Gastroesophageal sphincter (tissue), 4 donors: Measurements from ENCODE around the gene ITPA. TPM values are rescaled to one million over a fixed set of nuclear protein-coding genes. Genes with fewer than 3 reads are reported as not detected.
A peak's percentile ranks its signal among the peaks of the same experiment; 100 is the strongest.

Experiments
- ATAC-seq: fragments of 150-250 bp; one replicate; pipeline ENCODE4 v1.9.1; 2016; ENCODE audit warnings: mild to moderate bottlenecking, moderate library complexity
- H3K27ac ChIP-seq, 4 donors: fragments of 200-600 bp; sonication (generic) in 3 of 4; 1 replicate in 3 of 4; 2 replicates in 1 of 4; pipeline ENCODE4 v1.5.1; 2016 to 2019
- H3K27me3 ChIP-seq: fragments of 200-600 bp; sonication (generic); one replicate; pipeline ENCODE4 v1.5.1; 2019
- H3K36me3 ChIP-seq, 2 donors: fragments of 200-600 bp; sonication (generic); one replicate each; pipeline ENCODE4 v1.5.1; 2019; ENCODE audit warnings: control low read depth in 1 of 2
- H3K4me1 ChIP-seq, 3 donors: fragments of 200-600 bp; sonication (generic); 1 replicate in 2 of 3; 2 replicates in 1 of 3; pipeline ENCODE4 v1.5.1; 2016 to 2019; ENCODE audit warnings: control low read depth in 2 of 3
- H3K4me3 ChIP-seq, 2 donors: fragments of 200-600 bp; sonication (generic); one replicate each; pipeline ENCODE4 v1.5.1; 2019; ENCODE audit warnings: mild to moderate bottlenecking in 1 of 2, moderate library complexity in 1 of 2
- H3K9me3 ChIP-seq, 3 donors: fragments of 200-600 bp; sonication (generic); one replicate each; pipeline ENCODE4 v1.5.1; 2017 to 2019; ENCODE audit warnings: control low read depth in 2 of 3
- EP300 ChIP-seq: sonication (generic); formaldehyde crosslinking; IDR thresholded peaks from one replicate; pipeline ENCODE4 v1.6.1; 2017; ENCODE audit warnings: antibody characterized with exemption, mild to moderate bottlenecking
- POLR2A ChIP-seq, 2 donors: fragments of 450-650 bp; IDR thresholded peaks; one replicate each; pipeline ENCODE4 v1.6.1; 2017; ENCODE audit warnings: antibody characterized with exemption in 2 of 2, mild to moderate bottlenecking in 2 of 2, moderate library complexity in 1 of 2
- POLR2AphosphoS5 ChIP-seq: sonication (generic); formaldehyde crosslinking; IDR thresholded peaks from one replicate; pipeline ENCODE4 v1.6.1; 2017; ENCODE audit warnings: antibody characterized with exemption
- WGBS, 2 donors: methylation state at CpG; one replicate each; pipeline ENCODE4 v1.1.5; 2018; ENCODE audit warnings: low coverage in 1 of 2; 5-methylcytosine and 5-hydroxymethylcytosine counted together
- total RNA-seq, 4 donors: library from RNA; depleted of rRNA; stranded (reverse); fragments of >200 nt; gene quantifications; one replicate each; pipeline ENCODE4 v1.1.0, GENCODE V29; 2016
- TF ChIP-seq, protein P1 (sequence below), 4 experiments: fragments of 200-600 bp in 2 of 4; fragments of 450-650 bp in 2 of 4; sonication (generic) in 1 of 4; IDR thresholded peaks; one replicate each; pipeline ENCODE4 v1.5.1; 2017 to 2019; ENCODE audit warnings: antibody characterized with exemption in 4 of 4, mild to moderate bottlenecking in 2 of 4, moderate library complexity in 2 of 4

ITPA gene
- 10 to 100 TPM; 23.5 to 26.8 (median 25.2) TPM for total RNA-seq

DNA sequence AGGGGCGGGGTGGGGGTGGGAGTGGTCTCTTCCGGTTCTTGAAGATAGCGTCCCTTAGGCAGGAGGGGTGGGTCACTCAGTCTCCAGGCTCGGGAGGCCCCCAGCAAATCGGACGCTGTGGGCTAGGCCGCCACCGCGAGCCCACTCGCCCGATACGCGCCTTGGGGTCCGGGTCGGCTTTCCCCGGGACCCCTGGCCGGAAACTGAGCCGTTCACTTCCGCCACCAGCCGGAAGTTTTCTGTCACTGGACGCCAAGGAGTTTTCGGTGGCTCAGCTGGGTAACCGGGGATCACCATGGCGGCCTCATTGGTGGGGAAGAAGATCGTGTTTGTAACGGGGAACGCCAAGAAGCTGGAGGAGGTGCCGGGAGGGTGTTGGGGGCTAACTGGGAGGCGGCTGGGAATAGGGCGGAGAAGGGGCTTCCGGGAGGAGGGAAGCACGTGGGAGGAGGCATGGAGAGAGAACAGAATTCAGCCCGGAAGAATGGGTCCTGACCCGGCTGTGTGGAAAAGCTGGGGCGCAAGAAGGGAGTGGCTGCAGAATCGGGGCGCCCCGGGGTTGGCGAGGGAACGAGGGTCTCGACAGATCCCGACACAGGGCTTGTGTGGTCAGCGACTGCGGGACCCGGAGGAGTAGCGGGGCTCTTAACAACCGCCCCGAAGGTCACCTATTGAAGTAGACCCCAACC lies at the start of gene ITPA:
ITPA (plus strand) TSS at position 242 of the 689 bp plus-strand sequence; CDS start at position 296, 54 bp downstream.
- peaks cover 0 to 29% (median 10%) of the 10 kb centered on the region in 3 donors for H3K4me1 ChIP-seq
- TF ChIP-seq, protein P1, sequence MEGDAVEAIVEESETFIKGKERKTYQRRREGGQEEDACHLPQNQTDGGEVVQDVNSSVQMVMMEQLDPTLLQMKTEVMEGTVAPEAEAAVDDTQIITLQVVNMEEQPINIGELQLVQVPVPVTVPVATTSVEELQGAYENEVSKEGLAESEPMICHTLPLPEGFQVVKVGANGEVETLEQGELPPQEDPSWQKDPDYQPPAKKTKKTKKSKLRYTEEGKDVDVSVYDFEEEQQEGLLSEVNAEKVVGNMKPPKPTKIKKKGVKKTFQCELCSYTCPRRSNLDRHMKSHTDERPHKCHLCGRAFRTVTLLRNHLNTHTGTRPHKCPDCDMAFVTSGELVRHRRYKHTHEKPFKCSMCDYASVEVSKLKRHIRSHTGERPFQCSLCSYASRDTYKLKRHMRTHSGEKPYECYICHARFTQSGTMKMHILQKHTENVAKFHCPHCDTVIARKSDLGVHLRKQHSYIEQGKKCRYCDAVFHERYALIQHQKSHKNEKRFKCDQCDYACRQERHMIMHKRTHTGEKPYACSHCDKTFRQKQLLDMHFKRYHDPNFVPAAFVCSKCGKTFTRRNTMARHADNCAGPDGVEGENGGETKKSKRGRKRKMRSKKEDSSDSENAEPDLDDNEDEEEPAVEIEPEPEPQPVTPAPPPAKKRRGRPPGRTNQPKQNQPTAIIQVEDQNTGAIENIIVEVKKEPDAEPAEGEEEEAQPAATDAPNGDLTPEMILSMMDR (IDR thresholded peaks at IDR 0.05): peak in 1 of 4 experiments; percentile 20
- TF ChIP-seq EP300: no peak
- H3K27ac ChIP-seq: peak within 1 kb of the TSS; percentile 31 to 87 (median 78)
- H3K9me3 ChIP-seq: no peaks in the 10 kb centered on the region
- 0 to 1% methylated on average over 10 to 20 of the region's 48 CpGs for WGBS, 2 donors
- peak; percentile 47 for ATAC-seq
- H3K36me3 ChIP-seq: peaks cover 0 to 14% of the 10 kb centered on the region in 2 donors
- peak within 1 kb of the TSS; percentile 89 to 93 for H3K4me3 ChIP-seq
- no peaks in the 10 kb centered on the region for H3K27me3 ChIP-seq

DNA sequence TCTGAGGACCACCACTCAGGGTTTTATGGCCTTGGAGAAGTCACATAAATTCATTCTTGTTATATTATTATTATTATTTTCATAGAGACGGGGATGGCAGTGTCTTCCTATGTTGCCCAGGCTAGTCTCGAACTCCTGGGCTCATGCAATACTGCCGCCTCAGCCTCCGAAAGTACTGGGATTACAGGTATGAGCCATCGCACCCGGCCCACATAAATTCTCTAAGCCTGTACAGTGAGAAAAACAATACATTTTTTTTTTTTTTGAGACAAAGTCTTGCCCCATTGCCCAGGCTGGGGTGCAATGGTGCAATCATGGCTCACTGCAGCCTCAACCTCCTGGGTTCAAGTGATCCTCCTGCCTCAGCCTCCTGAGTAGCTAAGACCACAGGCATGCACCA lies 48.9 kb upstream of the ITPA start:
- TF ChIP-seq, protein P1 (IDR thresholded peaks at IDR 0.05): no peak
- TF ChIP-seq POLR2A (IDR thresholded peaks at IDR 0.05) (no peak), POLR2AphosphoS5 (no peak)
- Histone ChIP-seq H3K36me3 (no peaks in the 10 kb centered on the region), H3K27ac (peak overlapping the region in 1 of 4 donors; percentile 91), H3K27me3 (no peaks in the 10 kb centered on the region), H3K9me3 (no peaks in the 10 kb centered on the region), H3K4me1 (peaks cover 14 to 58% (median 23%) of the 10 kb centered on the region in 3 donors), H3K4me3 (peak overlapping the region in 1 of 2 donors; percentile 62)
- 86 to 93% methylated on average over 6 of the region's 6 CpGs for WGBS, 2 donors
- no peak for ATAC-seq

DNA sequence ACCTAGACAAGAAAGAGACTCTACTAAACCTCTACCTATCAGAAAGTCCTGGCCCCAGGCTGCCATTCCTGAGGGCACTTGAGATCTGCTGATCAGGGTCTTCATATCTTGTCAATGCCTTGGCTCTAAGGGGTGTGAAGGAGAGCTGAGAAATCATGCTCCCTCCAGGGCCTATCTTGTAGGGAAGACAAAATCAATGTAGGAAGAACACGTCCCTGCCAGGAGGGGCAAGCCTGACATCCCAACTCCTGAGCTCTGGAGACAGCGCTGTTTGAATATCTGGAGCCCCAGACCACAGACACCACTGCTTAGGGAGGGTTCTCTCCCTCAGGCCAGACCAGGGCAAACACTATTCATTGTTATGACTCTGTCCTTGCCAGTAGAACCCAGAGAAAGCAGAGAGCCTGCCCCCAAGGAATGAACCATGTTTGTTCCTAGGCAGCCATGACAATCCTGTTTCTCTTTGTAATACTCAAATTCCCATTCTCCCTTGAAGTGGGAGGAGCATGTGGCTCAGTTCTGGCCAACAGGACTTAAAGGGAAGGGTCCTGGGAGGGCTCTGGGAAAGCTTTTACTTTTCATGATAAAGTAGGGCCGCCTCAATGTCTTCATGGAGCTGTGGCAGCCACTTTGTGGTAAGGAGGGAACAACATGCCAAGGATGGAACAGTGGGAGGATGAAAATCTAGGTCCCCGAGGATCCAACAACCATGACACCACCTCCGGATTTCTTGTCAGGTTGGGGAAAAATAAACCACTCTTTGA lies 47.8 kb upstream of the ITPA start:
- H3K9me3 ChIP-seq: no peaks in the 10 kb centered on the region
- H3K27ac ChIP-seq: no peak overlapping the region
- ATAC-seq: no peak
- no peak for TF ChIP-seq POLR2A (IDR thresholded peaks at IDR 0.05)
- TF ChIP-seq EP300: no peak
- TF ChIP-seq POLR2AphosphoS5: no peak
- H3K4me1 ChIP-seq: peaks cover 14 to 54% (median 26%) of the 10 kb centered on the region in 3 donors
- no peaks in the 10 kb centered on the region for H3K36me3 ChIP-seq
- H3K27me3 ChIP-seq: no peaks in the 10 kb centered on the region
- WGBS, 2 donors: 67 to 71% methylated on average over 3 to 4 of the region's 5 CpGs
- H3K4me3 ChIP-seq: no peak overlapping the region

DNA sequence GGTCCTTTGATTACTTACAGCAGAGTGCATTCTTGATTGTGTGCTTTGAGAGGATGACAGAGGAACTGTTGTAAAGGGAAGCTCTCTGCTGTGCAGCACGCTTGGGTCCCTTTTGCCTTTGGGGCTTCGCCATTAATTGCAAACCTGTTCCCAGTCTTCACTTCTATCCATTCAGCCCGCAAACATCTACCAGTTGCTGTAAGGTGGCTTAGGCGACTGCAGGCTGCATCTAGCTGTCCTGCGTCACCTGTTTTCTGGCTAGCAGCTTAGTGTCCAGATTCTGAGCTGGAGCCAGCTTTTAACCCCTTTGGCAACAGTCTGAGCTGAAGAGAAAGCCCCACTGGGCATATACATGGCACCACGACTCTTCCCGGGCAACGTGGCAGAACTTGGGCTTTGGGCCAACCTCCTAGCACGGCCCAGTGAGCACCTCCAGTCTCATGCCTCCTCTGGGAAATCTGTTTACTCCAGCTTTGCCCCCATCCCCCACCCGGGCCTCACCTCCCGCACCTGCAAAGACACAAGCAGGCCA lies 47.2 kb upstream of the ITPA start:
- Histone ChIP-seq H3K27me3 (no peaks in the 10 kb centered on the region), H3K4me1 (peaks cover 11 to 47% (median 20%) of the 10 kb centered on the region in 3 donors), H3K9me3 (no peaks in the 10 kb centered on the region), H3K36me3 (no peaks in the 10 kb centered on the region), H3K27ac (no peak overlapping the region), H3K4me3 (no peak overlapping the region)
- WGBS, 2 donors: 32 to 86% methylated on average over 4 to 9 of the region's 11 CpGs
- TF ChIP-seq EP300 (no peak), POLR2AphosphoS5 (no peak), POLR2A (IDR thresholded peaks at IDR 0.05) (no peak)
- TF ChIP-seq, protein P1 (IDR thresholded peaks at IDR 0.05): no peak
- no peak for ATAC-seq
